Sigmoid colon (tissue), 4 donors: ENCODE data around the gene CNTLN.

Experiments used
- EP300 ChIP-seq, 4 donors: sonication (generic); formaldehyde crosslinking; IDR thresholded peaks; one replicate each; pipeline ENCODE4 v1.6.1; 2017; ENCODE audit warnings: antibody characterized with exemption in 4 of 4
- POLR2AphosphoS5 ChIP-seq, 4 donors: sonication (generic); formaldehyde crosslinking; IDR thresholded peaks; one replicate each; pipeline ENCODE4 v1.6.1; 2017; ENCODE audit warnings: antibody characterized with exemption in 4 of 4
- TF ChIP-seq, protein P1 (sequence below), 4 experiments: fragments of 450-650 bp in 3 of 4; fragments of 200-600 bp in 1 of 4; IDR thresholded peaks; one replicate each; pipeline ENCODE4 v1.5.1; 2016 to 2019; ENCODE audit warnings: antibody characterized with exemption in 4 of 4, mild to moderate bottlenecking in 3 of 4, moderate library complexity in 2 of 4

DNA sequence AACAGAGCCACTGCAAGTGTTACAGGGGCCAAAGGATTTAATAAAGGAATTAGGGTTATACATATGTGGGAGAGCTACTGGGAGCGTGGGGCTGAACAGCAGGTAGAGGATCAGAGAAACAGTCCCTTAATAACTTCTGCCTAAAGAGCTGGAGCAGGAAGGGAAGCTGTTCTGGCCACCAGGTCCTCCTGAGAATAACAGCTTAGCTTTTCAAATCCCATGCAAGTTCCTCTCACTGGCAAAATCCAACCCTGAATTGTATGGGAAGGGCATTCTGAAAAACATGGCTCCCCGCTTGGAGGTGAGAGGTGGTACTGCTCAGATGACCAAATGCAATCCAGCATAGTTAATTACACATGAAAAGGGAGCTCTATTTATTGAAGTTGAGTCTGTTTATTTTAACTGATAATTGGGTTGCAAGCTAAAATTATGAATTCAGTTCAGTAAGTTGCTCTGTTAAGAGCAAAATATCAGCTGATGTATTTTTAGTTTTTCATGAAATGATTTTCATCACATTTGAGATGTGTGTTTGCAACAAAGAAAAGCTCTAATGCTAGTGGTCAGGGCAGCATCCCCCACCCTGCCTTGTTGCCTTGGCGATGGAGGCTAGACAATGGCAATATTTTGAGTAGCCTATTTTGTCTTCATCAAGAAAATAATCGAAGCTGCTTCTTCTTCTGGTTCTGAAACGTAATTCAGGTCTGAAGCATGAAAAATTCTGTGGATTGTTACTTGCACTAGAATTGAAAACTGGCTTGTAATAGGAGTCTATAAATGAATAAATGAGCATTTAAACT is 385.6 kb downstream of the CNTLN start:
- TF ChIP-seq, protein P1, sequence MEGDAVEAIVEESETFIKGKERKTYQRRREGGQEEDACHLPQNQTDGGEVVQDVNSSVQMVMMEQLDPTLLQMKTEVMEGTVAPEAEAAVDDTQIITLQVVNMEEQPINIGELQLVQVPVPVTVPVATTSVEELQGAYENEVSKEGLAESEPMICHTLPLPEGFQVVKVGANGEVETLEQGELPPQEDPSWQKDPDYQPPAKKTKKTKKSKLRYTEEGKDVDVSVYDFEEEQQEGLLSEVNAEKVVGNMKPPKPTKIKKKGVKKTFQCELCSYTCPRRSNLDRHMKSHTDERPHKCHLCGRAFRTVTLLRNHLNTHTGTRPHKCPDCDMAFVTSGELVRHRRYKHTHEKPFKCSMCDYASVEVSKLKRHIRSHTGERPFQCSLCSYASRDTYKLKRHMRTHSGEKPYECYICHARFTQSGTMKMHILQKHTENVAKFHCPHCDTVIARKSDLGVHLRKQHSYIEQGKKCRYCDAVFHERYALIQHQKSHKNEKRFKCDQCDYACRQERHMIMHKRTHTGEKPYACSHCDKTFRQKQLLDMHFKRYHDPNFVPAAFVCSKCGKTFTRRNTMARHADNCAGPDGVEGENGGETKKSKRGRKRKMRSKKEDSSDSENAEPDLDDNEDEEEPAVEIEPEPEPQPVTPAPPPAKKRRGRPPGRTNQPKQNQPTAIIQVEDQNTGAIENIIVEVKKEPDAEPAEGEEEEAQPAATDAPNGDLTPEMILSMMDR (IDR thresholded peaks at IDR 0.05) = no peak
- no peak for TF ChIP-seq POLR2AphosphoS5 (IDR thresholded peaks at IDR 0.05)
- TF ChIP-seq EP300 (IDR thresholded peaks at IDR 0.05) = no peak
